Measurements from ENCODE around the gene GPLD1.

GPLD1 gene

DNA sequence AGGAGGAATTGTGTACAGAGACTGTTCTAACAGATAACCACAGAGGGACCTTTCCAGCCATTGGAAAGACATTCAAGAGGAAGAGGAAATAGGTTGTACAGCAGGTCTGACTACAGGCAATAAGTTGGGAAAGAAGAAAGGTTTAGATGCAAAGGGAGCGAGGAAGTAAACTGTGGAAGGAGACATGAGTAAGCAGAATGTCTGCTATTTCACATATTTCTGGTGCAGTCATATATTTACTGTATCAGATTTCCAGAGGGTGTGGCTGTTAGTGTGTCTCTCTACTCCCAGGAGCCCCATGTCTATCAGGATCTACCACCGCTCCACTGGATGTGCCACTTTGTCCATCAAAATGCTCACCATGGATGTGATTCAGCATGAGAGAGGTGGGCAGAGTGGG is 60.8 kb downstream of the GPLD1 start:
- no peaks in the 10 kb centered on the region for H4K20me1 ChIP-seq (ENCODE audit: control insufficient read depth, insufficient read depth, low read depth, low read length)
- H3K79me2 ChIP-seq (ENCODE audit: control insufficient read depth, low read length) = no peaks in the 10 kb centered on the region
- H3K27ac ChIP-seq (ENCODE audit: low read depth, low read length) = no peak overlapping the region
- no peaks in the 10 kb centered on the region for H3K9me3 ChIP-seq (ENCODE audit: control insufficient read depth, insufficient read depth, low read length)
- H3K36me3 ChIP-seq (ENCODE audit: control insufficient read depth, low read length) = peaks cover 23% of the 10 kb centered on the region
- TF ChIP-seq EZH2phosphoT487 (IDR thresholded peaks at IDR 0.05; ENCODE audit: borderline replicate concordance, low read length) = no peak
- TF ChIP-seq, protein P1, sequence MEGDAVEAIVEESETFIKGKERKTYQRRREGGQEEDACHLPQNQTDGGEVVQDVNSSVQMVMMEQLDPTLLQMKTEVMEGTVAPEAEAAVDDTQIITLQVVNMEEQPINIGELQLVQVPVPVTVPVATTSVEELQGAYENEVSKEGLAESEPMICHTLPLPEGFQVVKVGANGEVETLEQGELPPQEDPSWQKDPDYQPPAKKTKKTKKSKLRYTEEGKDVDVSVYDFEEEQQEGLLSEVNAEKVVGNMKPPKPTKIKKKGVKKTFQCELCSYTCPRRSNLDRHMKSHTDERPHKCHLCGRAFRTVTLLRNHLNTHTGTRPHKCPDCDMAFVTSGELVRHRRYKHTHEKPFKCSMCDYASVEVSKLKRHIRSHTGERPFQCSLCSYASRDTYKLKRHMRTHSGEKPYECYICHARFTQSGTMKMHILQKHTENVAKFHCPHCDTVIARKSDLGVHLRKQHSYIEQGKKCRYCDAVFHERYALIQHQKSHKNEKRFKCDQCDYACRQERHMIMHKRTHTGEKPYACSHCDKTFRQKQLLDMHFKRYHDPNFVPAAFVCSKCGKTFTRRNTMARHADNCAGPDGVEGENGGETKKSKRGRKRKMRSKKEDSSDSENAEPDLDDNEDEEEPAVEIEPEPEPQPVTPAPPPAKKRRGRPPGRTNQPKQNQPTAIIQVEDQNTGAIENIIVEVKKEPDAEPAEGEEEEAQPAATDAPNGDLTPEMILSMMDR (IDR thresholded peaks at IDR 0.05; ENCODE audit: low read depth, low read length, poor library complexity, severe bottlenecking) = no peak
- H3K4me2 ChIP-seq (ENCODE audit: low read length) = no peak overlapping the region
- no peaks in the 10 kb centered on the region for H3K4me1 ChIP-seq (ENCODE audit: control insufficient read depth, low read length)
- no peaks in the 10 kb centered on the region for H3K27me3 ChIP-seq (ENCODE audit: control insufficient read depth, low read length)
- no peak overlapping the region for H3K4me3 ChIP-seq (ENCODE audit: low read length)
- no peaks in the 10 kb centered on the region for H3K9me2 ChIP-seq (replicated peaks; ENCODE audit: control insufficient read depth, low read length)
- H3F3A ChIP-seq (ENCODE audit: control insufficient read depth, insufficient read depth) = no peaks in the 10 kb centered on the region; the same call in 1 of the 2 replicates

DNA sequence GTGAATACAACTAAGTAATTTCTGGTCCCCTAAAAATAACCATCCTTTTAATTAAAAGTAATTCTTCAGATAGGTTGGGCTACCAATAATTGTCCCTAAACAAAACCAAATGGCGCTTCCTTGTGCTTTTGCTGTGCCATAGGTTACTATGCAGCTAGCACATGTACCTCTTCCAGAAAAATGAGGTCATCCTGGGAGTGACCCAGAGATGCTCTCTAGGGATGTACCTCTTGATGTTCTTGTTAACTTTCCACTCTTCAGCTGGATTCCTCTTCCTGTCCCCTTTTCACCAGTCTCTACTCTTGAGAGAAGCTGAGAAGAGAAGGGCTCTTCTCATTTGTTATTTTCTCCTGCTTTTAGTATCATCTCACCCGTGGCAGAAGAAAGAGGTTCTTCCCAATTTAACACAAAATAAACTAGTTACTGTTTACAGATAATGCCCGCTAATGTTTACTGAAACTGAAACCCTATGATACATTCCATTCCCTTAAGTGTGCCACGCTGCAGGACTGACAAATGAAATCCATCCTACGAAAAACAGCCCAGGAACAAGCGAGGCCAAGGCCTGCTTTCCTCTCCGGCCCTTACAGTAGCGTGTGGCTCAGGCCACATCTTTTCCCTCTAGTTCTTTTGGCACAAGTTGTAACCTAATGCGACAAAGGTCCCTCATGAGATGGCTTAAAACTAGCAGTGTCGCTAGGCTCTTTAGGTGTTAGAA is 62.5 kb downstream of the GPLD1 start:
- Histone ChIP-seq H3K27me3 (ENCODE audit: control insufficient read depth, low read length) (no peaks in the 10 kb centered on the region), H3K79me2 (ENCODE audit: control insufficient read depth, low read length) (no peaks in the 10 kb centered on the region), H3K4me3 (ENCODE audit: low read length) (no peak overlapping the region), H3K27ac (ENCODE audit: low read depth, low read length) (no peak overlapping the region), H3K9me2 (replicated peaks; ENCODE audit: control insufficient read depth, low read length) (no peaks in the 10 kb centered on the region), H4K20me1 (ENCODE audit: control insufficient read depth, insufficient read depth, low read depth, low read length) (no peaks in the 10 kb centered on the region), H3K4me1 (ENCODE audit: control insufficient read depth, low read length) (no peaks in the 10 kb centered on the region), H3K36me3 (ENCODE audit: control insufficient read depth, low read length) (peaks cover 40% of the 10 kb centered on the region), H3K9me3 (ENCODE audit: control insufficient read depth, insufficient read depth, low read length) (no peaks in the 10 kb centered on the region), H3K4me2 (ENCODE audit: low read length) (no peak overlapping the region), H3F3A (ENCODE audit: control insufficient read depth, insufficient read depth) (no peaks in the 10 kb centered on the region; the same call in 1 of the 2 replicates)
- no peak for TF ChIP-seq EZH2phosphoT487 (IDR thresholded peaks at IDR 0.05; ENCODE audit: borderline replicate concordance, low read length)
- TF ChIP-seq, protein P1 (IDR thresholded peaks at IDR 0.05; ENCODE audit: low read depth, low read length, poor library complexity, severe bottlenecking) = no peak

DNA sequence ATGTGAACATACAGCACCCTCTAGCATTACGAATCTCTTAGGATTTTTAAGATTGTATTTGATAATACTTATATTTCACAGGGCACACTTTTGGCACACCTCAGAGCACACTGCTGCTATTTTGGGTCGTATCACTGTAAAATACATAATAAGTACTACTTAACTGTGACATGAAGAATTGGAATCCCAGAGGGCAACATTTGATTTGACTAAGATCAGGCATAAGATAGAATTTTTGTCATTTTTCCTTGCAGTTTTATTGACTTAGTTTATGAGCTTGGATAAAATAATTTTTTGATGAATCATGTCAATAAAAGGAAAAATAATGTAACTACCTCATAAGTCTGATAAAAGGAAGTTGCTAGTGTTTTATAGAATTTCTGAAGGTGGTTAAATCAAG is 64.3 kb downstream of the GPLD1 start:
- Histone ChIP-seq H3K9me3 (ENCODE audit: control insufficient read depth, insufficient read depth, low read length) (no peaks in the 10 kb centered on the region), H3K36me3 (ENCODE audit: control insufficient read depth, low read length) (peaks cover 58% of the 10 kb centered on the region), H3K4me2 (ENCODE audit: low read length) (no peak overlapping the region), H3K79me2 (ENCODE audit: control insufficient read depth, low read length) (no peaks in the 10 kb centered on the region), H3F3A (ENCODE audit: control insufficient read depth, insufficient read depth) (no peaks in the 10 kb centered on the region; the same call in 1 of the 2 replicates), H4K20me1 (ENCODE audit: control insufficient read depth, insufficient read depth, low read depth, low read length) (no peaks in the 10 kb centered on the region), H3K4me3 (ENCODE audit: low read length) (no peak overlapping the region), H3K9me2 (replicated peaks; ENCODE audit: control insufficient read depth, low read length) (no peaks in the 10 kb centered on the region), H3K27me3 (ENCODE audit: control insufficient read depth, low read length) (no peaks in the 10 kb centered on the region), H3K27ac (ENCODE audit: low read depth, low read length) (no peak overlapping the region), H3K4me1 (ENCODE audit: control insufficient read depth, low read length) (no peaks in the 10 kb centered on the region)
- TF ChIP-seq, protein P1 (IDR thresholded peaks at IDR 0.05; ENCODE audit: low read depth, low read length, poor library complexity, severe bottlenecking) = no peak
- no peak for TF ChIP-seq EZH2phosphoT487 (IDR thresholded peaks at IDR 0.05; ENCODE audit: borderline replicate concordance, low read length)
